Activated naive CD4-positive, alpha-beta T cell (primary cell): ENCODE results near the gene KRTAP1-4.
"Not testable (repeated sequence)": the region's sequence is repeated elsewhere in the genome, so short reads cannot be mapped to it uniquely, and the experiment has no call there.

Experiments used
- DNase-seq, 4 experiments: peaks; one replicate each; lab custom pipeline; 2025; lab: John Stamatoyannopoulos, UW

Gene KRTAP1-4

GRCh38 chr17:41003926-41004325 is 26.1 kb downstream of the KRTAP1-4 start:
- DNase-seq, result no peak

- DNase-seq, result no peak
These were observed 27.2 kb downstream of the KRTAP1-4 start for GRCh38 chr17:41002814-41003213.

GRCh38 chr17:41001795-41002194 is 28.2 kb downstream of the KRTAP1-4 start:
- no peak for DNase-seq

GRCh38 chr17:40999563-40999962 is 30.4 kb downstream of the KRTAP1-4 start, which contains the start of gene KRTAP3-2:
KRTAP3-2 (minus strand) TSS chr17:40999906; CDS start chr17:40999853, 53 bp downstream.
- DNase-seq, result not testable (repeated sequence)

GRCh38 chr17:40997361-40997760 is 32.6 kb downstream of the KRTAP1-4 start:
- no peak for DNase-seq

- no peak for DNase-seq
These were observed 33.2 kb downstream of the KRTAP1-4 start for GRCh38 chr17:40996829-40997228.

GRCh38 chr17:40995116-40995515 is 34.9 kb downstream of the KRTAP1-4 start:
- DNase-seq, result no peak

GRCh38 chr17:40993839-40994238 is 36.2 kb downstream of the KRTAP1-4 start, which contains the start of gene KRTAP3-3:
KRTAP3-3 (minus strand) TSS chr17:40994164; CDS start chr17:40994097, 67 bp downstream.
- no peak for DNase-seq

GRCh38 chr17:40993084-40993483 is 36.9 kb downstream of the KRTAP1-4 start:
- DNase-seq, result no peak

GRCh38 chr17:40992666-40993065 is 37.3 kb downstream of the KRTAP1-4 start:
- DNase-seq, result no peak

GRCh38 chr17:40986920-40987319 is 43.1 kb downstream of the KRTAP1-4 start:
- DNase-seq, result no peak

GRCh38 chr17:40984226-40984625 is 45.8 kb downstream of the KRTAP1-4 start, which contains the start of gene KRT40:
KRT40 (minus strand) TSS chr17:40984326; CDS start chr17:40984273, 53 bp downstream.
- DNase-seq, result no peak

GRCh38 chr17:40981115-40981514 is 48.9 kb downstream of the KRTAP1-4 start:
- DNase-seq, result no peak

- DNase-seq, result no peak
These were observed 49.4 kb downstream of the KRTAP1-4 start for GRCh38 chr17:40980596-40980995.

- no peak for DNase-seq
These were observed 49.9 kb downstream of the KRTAP1-4 start for GRCh38 chr17:40980117-40980516.
